Spleen (tissue), 7 donors: ENCODE data around the gene GIGYF2.

Experiments used
- POLR2A ChIP-seq, 3 donors: fragments of 450-650 bp; IDR thresholded peaks; one replicate each; pipeline ENCODE4 v1.5.1; 2017; ENCODE audit warnings: antibody characterized with exemption in 3 of 3, mild to moderate bottlenecking in 1 of 3
- TF ChIP-seq, protein P1 (sequence below), 11 experiments: fragments of 200-600 bp in 7 of 11; fragments of 450-650 bp in 4 of 11; sonication (generic) in 4 of 11; IDR thresholded peaks in 8 of 11; conservative IDR thresholded peaks in 3 of 11; 1 replicate in 7 of 11; 2 replicates in 4 of 11; pipeline versions ENCODE4 v1.4.0 to v1.8.0; 2016 to 2021; ENCODE audit warnings: antibody characterized with exemption in 11 of 11, inconsistent platforms in 4 of 11, mild to moderate bottlenecking in 1 of 11
- donor health status: DM: no; HTN: no; CAD: no; lungs with moderate emphysema.
- donor health status: DM: no; HTN: no; CAD: no.
- donor health status: DM: no; HTN: no; CAD: no.

DNA sequence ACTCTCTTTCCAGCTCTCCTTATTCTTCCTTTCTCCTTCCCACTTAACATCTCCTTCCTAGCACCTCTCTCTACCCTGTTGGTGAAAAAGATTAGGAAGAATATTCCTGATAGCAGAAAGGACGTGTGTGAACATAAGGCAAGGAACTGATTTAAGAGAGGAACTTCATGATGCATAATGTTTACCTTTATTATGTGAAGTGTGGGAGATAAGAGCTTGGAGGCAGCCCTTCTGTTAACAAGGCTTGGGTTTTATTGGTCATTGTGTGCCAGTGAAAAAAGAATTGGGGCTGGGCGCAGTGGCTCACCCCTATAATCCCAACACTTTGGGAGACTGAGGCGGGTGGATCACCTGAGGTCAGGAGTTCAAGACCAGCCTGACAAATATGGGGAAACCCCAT is 44.8 kb downstream of the GIGYF2 start:
- TF ChIP-seq, protein P1, sequence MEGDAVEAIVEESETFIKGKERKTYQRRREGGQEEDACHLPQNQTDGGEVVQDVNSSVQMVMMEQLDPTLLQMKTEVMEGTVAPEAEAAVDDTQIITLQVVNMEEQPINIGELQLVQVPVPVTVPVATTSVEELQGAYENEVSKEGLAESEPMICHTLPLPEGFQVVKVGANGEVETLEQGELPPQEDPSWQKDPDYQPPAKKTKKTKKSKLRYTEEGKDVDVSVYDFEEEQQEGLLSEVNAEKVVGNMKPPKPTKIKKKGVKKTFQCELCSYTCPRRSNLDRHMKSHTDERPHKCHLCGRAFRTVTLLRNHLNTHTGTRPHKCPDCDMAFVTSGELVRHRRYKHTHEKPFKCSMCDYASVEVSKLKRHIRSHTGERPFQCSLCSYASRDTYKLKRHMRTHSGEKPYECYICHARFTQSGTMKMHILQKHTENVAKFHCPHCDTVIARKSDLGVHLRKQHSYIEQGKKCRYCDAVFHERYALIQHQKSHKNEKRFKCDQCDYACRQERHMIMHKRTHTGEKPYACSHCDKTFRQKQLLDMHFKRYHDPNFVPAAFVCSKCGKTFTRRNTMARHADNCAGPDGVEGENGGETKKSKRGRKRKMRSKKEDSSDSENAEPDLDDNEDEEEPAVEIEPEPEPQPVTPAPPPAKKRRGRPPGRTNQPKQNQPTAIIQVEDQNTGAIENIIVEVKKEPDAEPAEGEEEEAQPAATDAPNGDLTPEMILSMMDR (IDR thresholded peaks at IDR 0.05 in 8 of 11, conservative IDR thresholded peaks at IDR 0.05 in 3 of 11) = no peak
- no peak for TF ChIP-seq POLR2A (IDR thresholded peaks at IDR 0.05)
